Right cardiac atrium (tissue), 5 donors: ENCODE results near the gene CPS1. TPM values are rescaled to one million over a fixed set of nuclear protein-coding genes. Genes with fewer than 3 reads are reported as not detected.

ENCODE experiments used
- ATAC-seq, 2 donors: fragments of 200-7000 bp; cut with Tn5 transposase; one replicate each; pipeline versions ENCODE4 v1.8.0 to v1.9.1; 2020; ENCODE audit warnings: moderate library complexity in 2 of 2, mild to moderate bottlenecking in 1 of 2
- DNase-seq, 3 donors: peaks; one replicate each; pipeline ENCODE4 v3.0.0-alpha.2; 2020
- H3K27ac ChIP-seq: one replicate; pipeline ENCODE4 v1.5.1; 2013; ENCODE audit warnings: mild to moderate bottlenecking, low read length, control low read depth, moderate library complexity
- H3K27me3 ChIP-seq: one replicate; pipeline ENCODE4 v1.6.1; 2013; ENCODE audit not compliant: control insufficient read depth, insufficient read depth
- H3K4me1 ChIP-seq: one replicate; pipeline ENCODE4 v1.6.1; 2013; ENCODE audit warnings: low read length; ENCODE audit not compliant: control insufficient read depth, insufficient read depth
- H3K4me3 ChIP-seq: one replicate; pipeline ENCODE4 v1.5.1; 2013; ENCODE audit warnings: low read length, control low read depth
- H3K9me3 ChIP-seq: one replicate; pipeline ENCODE4 v1.6.1; 2013; ENCODE audit warnings: low read length; ENCODE audit not compliant: control insufficient read depth
- WGBS: extraction: QIAGEN DNeasy Blood & Tissue Kit; methylation state at CpG from one replicate; pipeline ENCODE4 v1.1.7; 2013; 5-methylcytosine and 5-hydroxymethylcytosine counted together
- intact Hi-C, 4 donors: fragments of 100-400 bp; cut with DNase I; formaldehyde crosslinking; loops; one replicate each; pipeline versions ENCODE4 v1.11.0 to v1.14.0; 2022 to 2023
- polyA plus RNA-seq: library from polyadenylated mRNA; stranded (reverse); fragments of 200-250 nt; gene quantifications from one replicate; pipeline ENCODE4 v1.2.3, GENCODE V29; 2013
- total RNA-seq, 4 donors: library from RNA; stranded (reverse); fragmentation: NEBNext Ultra II Directional; extraction: Animal tissue kit (Norgen Biotek cat#: 25700); gene quantifications; one replicate each; pipeline ENCODE4 v1.2.1, GENCODE V29; 2021
- donor health status: healthy with polysubstance abuse.
- donor health status: DM: no; HTN: yes; CAD: no.
- donor health status: DM: no; HTN: no; CAD: no.
- donor health status: DM: no; HTN: yes; CAD: no; lungs with severe emphysema.
- donor health status: DM: yes; HTN: yes; CAD: no.

CPS1 gene
- total and polyA plus RNA-seq, 5 donors: 1.2 to 5.4 (median 2.8) TPM

DNA sequence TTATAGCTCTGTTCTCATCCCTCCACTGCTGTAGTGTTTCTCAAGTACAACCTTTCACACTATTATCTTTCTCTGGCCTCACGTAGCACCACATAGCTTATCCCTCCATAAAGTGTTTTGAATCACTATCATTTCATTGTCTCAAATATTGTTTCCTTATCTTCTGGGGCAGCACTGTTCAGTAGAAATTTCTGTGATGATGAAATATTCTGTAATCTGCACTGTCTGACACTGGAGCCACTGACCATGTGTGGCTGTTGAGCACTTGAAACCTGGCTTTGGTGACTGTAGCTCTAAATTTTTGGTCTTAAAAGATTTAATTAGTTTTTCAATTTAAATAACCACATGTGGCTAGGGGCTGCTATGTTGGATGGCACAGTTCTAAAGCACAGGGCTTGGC, 78.9 kb downstream of the CPS1 start:
- DNase-seq: no peak
- ATAC-seq: no peak
- H3K27ac ChIP-seq: no peak overlapping the region
- intact Hi-C loops: no loop called here
- 48% methylated on average over 1 of the region's 1 CpG for WGBS
- H3K4me3 ChIP-seq: no peak overlapping the region
- no peaks in the 10 kb centered on the region for H3K4me1 ChIP-seq
- H3K27me3 ChIP-seq: no peaks in the 10 kb centered on the region
- no peaks in the 10 kb centered on the region for H3K9me3 ChIP-seq

DNA sequence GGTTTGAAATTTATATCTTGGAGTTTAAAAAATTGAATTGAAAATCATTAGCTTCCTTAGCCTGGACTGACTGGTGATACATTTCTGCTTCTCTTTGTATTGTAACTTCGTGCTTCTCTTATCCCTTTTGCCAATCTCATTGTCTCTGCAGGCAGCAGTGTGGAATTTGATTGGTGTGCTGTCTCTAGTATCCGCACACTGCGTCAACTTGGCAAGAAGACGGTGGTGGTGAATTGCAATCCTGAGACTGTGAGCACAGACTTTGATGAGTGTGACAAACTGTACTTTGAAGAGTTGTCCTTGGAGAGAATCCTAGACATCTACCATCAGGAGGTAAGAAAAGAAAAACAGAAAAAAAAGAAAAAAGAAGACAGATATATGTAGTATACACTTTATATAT, 85.9 kb downstream of the CPS1 start:
- 53% methylated on average over 4 of the region's 4 CpGs for WGBS

DNA sequence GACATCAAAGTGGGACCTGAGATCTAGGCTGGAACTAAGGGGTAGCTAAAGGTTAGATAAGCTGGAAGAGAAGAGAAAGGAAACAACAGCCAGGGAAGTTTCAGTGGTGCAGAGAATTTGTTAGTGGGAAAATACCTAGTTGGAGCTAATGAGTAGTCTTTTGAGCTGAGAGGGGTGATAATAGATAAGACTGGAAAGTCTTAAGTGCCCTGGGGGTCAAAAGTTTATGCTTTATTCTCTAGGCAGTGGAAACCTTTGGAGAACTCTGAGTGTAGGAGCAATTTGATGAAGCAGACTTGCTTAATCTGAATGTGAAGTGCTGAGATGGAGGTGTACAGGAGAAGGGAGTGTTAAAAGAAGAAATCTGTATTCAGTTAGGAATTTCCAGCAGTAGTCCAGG, 90.8 kb downstream of the CPS1 start:
- no peak overlapping the region for H3K27ac ChIP-seq
- no peak for ATAC-seq
- H3K4me3 ChIP-seq: no peak overlapping the region
- no peaks in the 10 kb centered on the region for H3K4me1 ChIP-seq
- intact Hi-C loops: no loop called here
- H3K9me3 ChIP-seq: no peaks in the 10 kb centered on the region
- no peak for DNase-seq
- no peaks in the 10 kb centered on the region for H3K27me3 ChIP-seq

More for the DNA sequence above, 85.9 kb downstream of the CPS1 start:
- Histone ChIP-seq H3K27me3 (no peaks in the 10 kb centered on the region), H3K27ac (no peak overlapping the region), H3K4me3 (no peak overlapping the region), H3K4me1 (no peaks in the 10 kb centered on the region), H3K9me3 (no peaks in the 10 kb centered on the region)
- intact Hi-C loops: no loop called here
- DNase-seq (no peak), ATAC-seq (no peak)

DNA sequence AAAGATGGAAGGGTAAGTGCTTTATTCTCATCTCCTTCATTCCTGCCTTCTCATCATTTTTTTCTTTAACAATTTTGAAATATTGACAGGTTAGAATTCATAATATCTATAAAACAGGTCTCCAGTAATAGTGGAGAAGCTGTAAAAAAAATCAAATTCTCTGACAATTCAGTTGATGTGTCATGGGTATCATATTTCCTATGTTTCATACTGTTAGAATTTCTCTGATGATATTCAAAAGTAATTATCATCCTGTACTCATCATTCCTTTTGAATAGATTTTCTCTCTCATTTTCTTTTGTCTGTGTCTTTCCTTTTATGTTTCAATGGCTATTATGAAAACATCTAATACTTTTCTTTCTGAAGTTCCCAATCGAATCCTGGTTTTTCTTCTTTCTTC, 97.7 kb downstream of the CPS1 start:
- no peaks in the 10 kb centered on the region for H3K4me1 ChIP-seq
- DNase-seq (no peak), ATAC-seq (no peak)
- 76% methylated on average over 1 of the region's 1 CpG for WGBS
- no peak overlapping the region for H3K4me3 ChIP-seq
- H3K27ac ChIP-seq: no peak overlapping the region
- intact Hi-C loops: no loop called here
- H3K27me3 ChIP-seq: no peaks in the 10 kb centered on the region
- no peaks in the 10 kb centered on the region for H3K9me3 ChIP-seq

DNA sequence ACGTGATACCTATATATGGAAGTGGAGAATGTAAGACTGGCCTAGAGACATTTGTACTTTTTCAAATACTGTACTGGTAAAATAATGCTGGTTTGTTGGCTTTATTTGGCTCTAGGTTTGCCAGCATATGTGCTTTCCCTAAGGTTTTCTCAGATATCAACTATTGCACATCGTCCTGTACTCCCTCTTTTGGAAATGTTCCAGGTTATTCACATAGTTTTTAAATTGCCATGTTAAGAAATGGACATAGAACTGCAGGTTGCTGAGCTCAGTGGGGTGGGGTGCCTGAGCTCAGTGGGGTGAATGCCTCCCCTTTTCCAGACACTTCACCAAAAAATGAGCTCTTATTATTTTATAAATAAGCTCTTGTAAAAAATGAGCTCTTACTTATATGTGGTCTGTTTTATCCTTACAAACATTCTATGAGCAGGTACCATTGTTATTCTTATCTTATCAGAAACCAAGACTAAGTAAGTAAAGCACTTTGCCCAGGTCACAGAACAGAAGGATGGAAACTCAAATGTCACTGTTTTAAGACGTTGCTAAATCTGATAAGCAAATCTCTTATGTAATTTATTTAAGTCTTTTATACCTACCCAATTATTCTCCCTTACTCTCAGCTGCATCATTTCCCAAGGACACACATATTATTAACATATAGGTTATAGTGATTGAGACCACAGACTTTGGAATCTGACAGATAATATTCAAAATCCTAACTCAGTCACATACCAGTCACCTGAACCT, 99.0 kb downstream of the CPS1 start:
- 27% methylated on average over 3 of the region's 3 CpGs for WGBS
- Histone ChIP-seq H3K9me3 (no peaks in the 10 kb centered on the region), H3K27me3 (no peaks in the 10 kb centered on the region), H3K4me1 (no peaks in the 10 kb centered on the region), H3K27ac (no peak overlapping the region), H3K4me3 (no peak overlapping the region)
- no peak for DNase-seq
- intact Hi-C loops: loop anchor here in 1 of 4 donors (5.0 kb wide), 1 partner anchor 382 kb away; no protein-coding TSS in a partner anchor
- no peak for ATAC-seq

DNA sequence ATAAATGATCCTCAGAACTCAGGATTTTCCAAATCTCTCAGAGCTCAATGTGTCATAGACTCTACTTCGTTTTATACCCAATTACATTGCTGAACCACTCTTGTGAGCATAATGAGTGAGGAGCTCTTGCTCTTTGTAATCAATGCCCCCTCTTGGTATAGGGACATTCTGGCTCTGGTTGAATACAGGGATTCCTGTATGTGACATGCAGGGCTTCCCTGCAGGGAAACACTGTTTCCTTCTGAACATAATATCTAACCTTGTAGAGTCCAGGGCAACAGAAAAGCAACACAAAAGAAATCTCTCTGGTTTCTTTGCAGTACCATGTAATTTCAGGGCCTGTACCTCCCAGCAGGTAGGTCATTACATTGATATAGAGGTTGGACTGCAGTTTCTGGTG, 101.5 kb downstream of the CPS1 start:
- Histone ChIP-seq H3K27ac (no peak overlapping the region), H3K4me3 (no peak overlapping the region), H3K9me3 (no peaks in the 10 kb centered on the region), H3K27me3 (no peaks in the 10 kb centered on the region), H3K4me1 (no peaks in the 10 kb centered on the region)
- DNase-seq (no peak), ATAC-seq (no peak)
- 77% methylated on average over 1 of the region's 1 CpG for WGBS
- intact Hi-C loops: loop anchor here in 1 of 4 donors (5.0 kb wide), 1 partner anchor 379 kb away; no protein-coding TSS in a partner anchor

DNA sequence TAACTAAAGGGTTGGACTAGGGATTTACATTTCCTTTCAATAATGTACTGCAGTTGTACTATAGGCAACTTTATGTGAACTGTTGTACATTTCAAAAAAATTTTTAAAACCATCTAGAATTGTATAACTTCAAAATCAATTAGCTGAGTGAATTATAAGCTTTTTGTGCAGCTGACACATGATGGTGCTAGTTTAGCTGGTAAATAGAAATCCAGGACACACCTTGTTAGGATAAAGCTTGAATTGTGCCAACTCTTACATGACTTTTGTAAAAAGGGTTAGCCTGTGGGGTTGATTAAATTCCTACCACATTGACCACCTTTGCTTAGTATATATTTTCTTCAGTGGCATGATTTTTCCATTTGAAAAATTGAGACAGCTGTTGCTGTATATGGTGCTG, 104.4 kb downstream of the CPS1 start:
- intact Hi-C loops: loop anchor here in 2 of 4 donors (5.0 kb wide), 1 partner anchor 377 kb away; no protein-coding TSS in a partner anchor
- no peak for ATAC-seq
- H3K9me3 ChIP-seq: no peaks in the 10 kb centered on the region
- no peaks in the 10 kb centered on the region for H3K4me1 ChIP-seq
- no peaks in the 10 kb centered on the region for H3K27me3 ChIP-seq
- H3K4me3 ChIP-seq: no peak overlapping the region
- DNase-seq: no peak
- no peak overlapping the region for H3K27ac ChIP-seq

DNA sequence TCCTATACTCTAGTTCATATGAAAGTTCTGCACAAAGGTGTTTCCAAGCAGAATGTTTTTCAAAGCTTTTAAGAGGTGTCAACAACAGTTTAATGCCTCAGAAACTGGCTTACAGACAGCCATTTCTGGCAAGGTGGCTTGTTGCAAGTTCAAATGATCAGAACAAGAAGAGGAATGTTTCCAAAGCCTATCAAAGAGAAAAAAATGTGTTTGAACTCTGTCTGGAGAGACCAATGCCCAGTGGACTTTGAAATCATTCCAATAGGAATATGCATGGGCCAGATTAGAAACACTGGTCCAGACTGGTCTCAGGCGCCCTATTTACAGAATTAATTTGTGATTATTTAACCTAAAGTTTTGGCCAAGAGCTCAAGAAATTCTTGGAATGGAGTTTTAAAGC, 106.2 kb downstream of the CPS1 start:
- WGBS: 62% methylated on average over 1 of the region's 1 CpG
- intact Hi-C loops: loop anchor here in 2 of 4 donors (5.0 kb wide), 1 partner anchor 375 kb away; no protein-coding TSS in a partner anchor
- no peak for DNase-seq
- Histone ChIP-seq H3K27me3 (no peaks in the 10 kb centered on the region), H3K9me3 (no peaks in the 10 kb centered on the region), H3K27ac (no peak overlapping the region), H3K4me1 (no peaks in the 10 kb centered on the region), H3K4me3 (no peak overlapping the region)
- no peak for ATAC-seq

DNA sequence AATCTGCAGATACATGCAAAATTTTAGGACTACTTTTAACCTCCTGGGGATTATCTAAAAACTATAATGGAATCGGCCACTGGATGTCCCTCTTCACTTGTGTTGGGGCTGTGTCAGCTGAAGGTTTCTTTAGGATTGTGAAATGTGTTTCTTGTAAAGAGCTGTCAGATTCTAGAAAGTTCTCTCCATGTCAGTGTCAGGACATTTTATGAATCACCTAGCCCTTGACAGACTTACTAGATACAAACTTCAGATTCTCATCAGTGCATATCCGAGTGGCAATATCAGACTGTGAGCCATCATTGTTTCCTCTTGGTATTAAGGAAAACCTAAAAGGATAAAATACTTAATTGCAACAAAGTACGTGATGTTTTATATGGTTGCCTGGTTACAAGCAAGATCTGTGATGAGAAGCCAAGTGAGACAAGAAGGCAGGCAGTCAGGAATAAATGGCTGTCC, 107.3 kb downstream of the CPS1 start:
- WGBS: 27% methylated on average over 3 of the region's 3 CpGs
- intact Hi-C loops: loop anchor here in 2 of 4 donors (5.0 kb wide), 1 partner anchor 374 kb away; no protein-coding TSS in a partner anchor
- peak in 1 of 2 donors; percentile 29 for ATAC-seq

DNA sequence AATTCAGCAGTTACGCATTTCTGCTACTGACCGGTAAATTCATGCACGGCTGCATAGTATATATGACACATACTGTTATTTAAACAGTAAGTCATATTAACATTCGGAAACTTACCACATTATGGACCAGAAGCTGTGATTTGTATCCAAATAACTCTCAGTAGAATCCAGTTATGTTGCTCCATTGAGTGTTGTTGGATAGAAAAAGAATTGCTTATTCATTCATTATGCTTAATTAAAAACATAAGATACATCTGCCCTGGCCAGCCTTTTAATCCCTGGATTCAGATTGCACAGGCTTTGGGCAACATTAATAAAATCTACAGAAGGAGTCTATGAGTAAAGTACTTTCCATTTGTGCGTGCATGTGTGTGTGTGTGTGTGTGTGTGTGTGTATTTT, 111.3 kb downstream of the CPS1 start:
- DNase-seq: no peak
- Histone ChIP-seq H3K9me3 (no peaks in the 10 kb centered on the region), H3K4me3 (no peak overlapping the region), H3K27me3 (no peaks in the 10 kb centered on the region), H3K4me1 (no peaks in the 10 kb centered on the region), H3K27ac (no peak overlapping the region)
- 88% methylated on average over 5 of the region's 5 CpGs for WGBS
- no peak for ATAC-seq
- intact Hi-C loops: no loop called here

More for the DNA sequence above, 107.3 kb downstream of the CPS1 start:
- Histone ChIP-seq H3K9me3 (no peaks in the 10 kb centered on the region), H3K4me3 (no peak overlapping the region), H3K27ac (no peak overlapping the region), H3K27me3 (no peaks in the 10 kb centered on the region), H3K4me1 (no peaks in the 10 kb centered on the region)
- no peak for DNase-seq

DNA sequence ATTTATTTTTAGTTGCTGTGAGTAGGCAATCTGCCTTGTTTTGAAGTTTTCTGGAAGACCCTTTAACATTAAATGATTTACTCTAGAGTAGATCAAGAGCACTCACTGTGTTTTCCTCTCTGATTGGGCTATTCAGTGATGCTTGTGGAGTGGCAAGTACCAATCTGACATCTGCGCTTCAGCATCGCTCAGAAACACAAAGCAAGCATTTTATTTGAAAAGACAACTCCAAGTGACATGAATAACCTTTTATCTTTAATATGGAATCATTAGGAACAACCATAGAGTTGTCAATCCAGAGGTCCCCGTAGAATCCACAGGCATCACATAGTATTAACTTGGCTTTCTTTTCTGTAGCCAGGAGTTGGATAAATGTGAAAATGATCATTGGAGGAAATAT, 114.7 kb downstream of the CPS1 start:
- WGBS: 86% methylated on average over 3 of the region's 3 CpGs
- ATAC-seq: no peak
- no peak overlapping the region for H3K4me3 ChIP-seq

More for the DNA sequence above, 114.7 kb downstream of the CPS1 start:
- intact Hi-C loops: no loop called here
- Histone ChIP-seq H3K27ac (no peak overlapping the region), H3K4me1 (no peaks in the 10 kb centered on the region), H3K27me3 (no peaks in the 10 kb centered on the region), H3K9me3 (no peaks in the 10 kb centered on the region)
- no peak for DNase-seq
